ENCODE results near the gene FBXO28. TPM values are rescaled to one million over a fixed set of nuclear protein-coding genes. Genes with fewer than 3 reads are reported as not detected.

FBXO28 gene
- polyA plus RNA-seq, 12 donors = 12.3 to 23.5 (median 20.1) TPM; not detected in 1

- DNase-seq = no peak
Measured at GRCh38 chr1:224138198-224138597, 24.3 kb downstream of the FBXO28 start.

GRCh38 chr1:224141693-224142092, 27.8 kb downstream of the FBXO28 start:
- no peak for DNase-seq

- no peak for DNase-seq
Measured at GRCh38 chr1:224149709-224150108, 35.8 kb downstream of the FBXO28 start.

GRCh38 chr1:224151117-224151516, 37.2 kb downstream of the FBXO28 start:
- DNase-seq = no peak

- no peak for DNase-seq
Measured at GRCh38 chr1:224157316-224157715, 43.4 kb downstream of the FBXO28 start.

GRCh38 chr1:224159541-224159940, 45.6 kb downstream of the FBXO28 start:
- DNase-seq = no peak

GRCh38 chr1:224160171-224160682, 46.3 kb downstream of the FBXO28 start:
- DNase-seq = no peak

- DNase-seq = no peak
Measured at GRCh38 chr1:224162768-224163167, 48.9 kb downstream of the FBXO28 start.

- no peak for DNase-seq
Measured at GRCh38 chr1:224163311-224163710, 49.4 kb downstream of the FBXO28 start.

- DNase-seq = peak; percentile 79
Measured at GRCh38 chr1:224168859-224169380, 55.0 kb downstream of the FBXO28 start.

GRCh38 chr1:224169718-224170270, 55.9 kb downstream of the FBXO28 start:
- no peak for DNase-seq

- no peak for DNase-seq
Measured at GRCh38 chr1:224170343-224170742, 56.4 kb downstream of the FBXO28 start.

GRCh38 chr1:224170748-224171478, 57.0 kb downstream of the FBXO28 start:
- no peak for DNase-seq

GRCh38 chr1:224172229-224172628, 58.3 kb downstream of the FBXO28 start:
- no peak for DNase-seq

GRCh38 chr1:224173523-224173922, 59.6 kb downstream of the FBXO28 start:
- DNase-seq = no peak

- DNase-seq = no peak
Measured at GRCh38 chr1:224175617-224176016, 61.7 kb downstream of the FBXO28 start.

GRCh38 chr1:224177356-224177999, 63.6 kb downstream of the FBXO28 start:
- no peak for DNase-seq

- no peak for DNase-seq
Measured at GRCh38 chr1:224178894-224179293, 65.0 kb downstream of the FBXO28 start.

- DNase-seq = no peak
Measured at GRCh38 chr1:224180783-224181452, 67.0 kb downstream of the FBXO28 start.

- DNase-seq = no peak
Measured at GRCh38 chr1:224181453-224181810, 67.5 kb downstream of the FBXO28 start.

- no peak for DNase-seq
Measured at GRCh38 chr1:224182057-224182865, 68.3 kb downstream of the FBXO28 start.
